Effector memory CD4-positive, alpha-beta T cell (primary cell): ENCODE measurements around the gene MMP15.

Experiments used
- DNase-seq, 3 donors: peaks; one replicate each; pipeline ENCODE4 v3.0.0-alpha.2; 2020
- H3K27ac ChIP-seq: 2 replicates; pipeline ENCODE4 v1.7.0; 2013; ENCODE audit warnings: mild to moderate bottlenecking, low read length, moderate library complexity; ENCODE audit not compliant: insufficient read depth, poor library complexity, severe bottlenecking
- H3K27me3 ChIP-seq: replicated peaks from 2 replicates; pipeline ENCODE4 v1.7.0; 2013; ENCODE audit warnings: mild to moderate bottlenecking, low read length; ENCODE audit not compliant: insufficient read depth, control insufficient read depth, poor library complexity, severe bottlenecking
- H3K36me3 ChIP-seq: 2 replicates; pipeline ENCODE4 v1.7.0; 2013; ENCODE audit warnings: mild to moderate bottlenecking, low read length, moderate library complexity; ENCODE audit not compliant: control insufficient read depth, insufficient read depth
- H3K4me1 ChIP-seq: 2 replicates; pipeline ENCODE4 v1.7.0; 2013; ENCODE audit warnings: low read length, mild to moderate bottlenecking; ENCODE audit not compliant: control insufficient read depth, insufficient read depth, poor library complexity, severe bottlenecking
- H3K4me3 ChIP-seq: 2 replicates; pipeline ENCODE4 v1.7.0; 2013; ENCODE audit warnings: low read length, low read depth, mild to moderate bottlenecking; ENCODE audit not compliant: insufficient read depth, poor library complexity, severe bottlenecking
- H3K9me3 ChIP-seq: 2 replicates; pipeline ENCODE4 v1.7.0; 2013; ENCODE audit warnings: mild to moderate bottlenecking, low read length, moderate library complexity; ENCODE audit not compliant: control insufficient read depth

MMP15 gene

GRCh38 chr16:57996406-57997175 lies 29.0 kb upstream of the MMP15 start:
- no peaks in the 10 kb centered on the region for H3K9me3 ChIP-seq
- H3K36me3 ChIP-seq, result peaks cover 34% of the 10 kb centered on the region
- DNase-seq, result no peak
- H3K27ac ChIP-seq, result no peak overlapping the region
- H3K4me1 ChIP-seq, result peaks cover 71% of the 10 kb centered on the region
- H3K27me3 ChIP-seq, result no peaks in the 10 kb centered on the region
- no peak overlapping the region for H3K4me3 ChIP-seq

- no peaks in the 10 kb centered on the region for H3K27me3 ChIP-seq
- peaks cover 34% of the 10 kb centered on the region for H3K36me3 ChIP-seq
- peaks cover 74% of the 10 kb centered on the region for H3K4me1 ChIP-seq
- no peak overlapping the region for H3K4me3 ChIP-seq
- no peak for DNase-seq
- no peak overlapping the region for H3K27ac ChIP-seq
- H3K9me3 ChIP-seq, result no peaks in the 10 kb centered on the region
Measured at GRCh38 chr16:57997176-57997527, 28.4 kb upstream of the MMP15 start.

- Histone ChIP-seq H3K4me3 (peak overlapping the region; percentile 33), H3K4me1 (peaks cover 74% of the 10 kb centered on the region), H3K27ac (peak overlapping the region; percentile 58), H3K27me3 (no peaks in the 10 kb centered on the region), H3K36me3 (peaks cover 34% of the 10 kb centered on the region), H3K9me3 (no peaks in the 10 kb centered on the region)
- DNase-seq, result no peak
Measured at GRCh38 chr16:57997528-57998265, 27.9 kb upstream of the MMP15 start.

- no peaks in the 10 kb centered on the region for H3K9me3 ChIP-seq
- no peaks in the 10 kb centered on the region for H3K27me3 ChIP-seq
- H3K4me3 ChIP-seq, result peak overlapping the region; percentile 33
- H3K4me1 ChIP-seq, result peaks cover 70% of the 10 kb centered on the region
- peak; percentile 45 to 59 (median 53) for DNase-seq
- peak overlapping the region; percentile 58 for H3K27ac ChIP-seq
- H3K36me3 ChIP-seq, result peaks cover 28% of the 10 kb centered on the region
Measured at GRCh38 chr16:57998486-57998885, 27.1 kb upstream of the MMP15 start.

- Histone ChIP-seq H3K9me3 (no peaks in the 10 kb centered on the region), H3K4me3 (no peak overlapping the region), H3K27me3 (no peaks in the 10 kb centered on the region), H3K36me3 (peaks cover 28% of the 10 kb centered on the region), H3K4me1 (peaks cover 70% of the 10 kb centered on the region), H3K27ac (peak overlapping the region; percentile 58)
- no peak for DNase-seq
Measured at GRCh38 chr16:57998992-57999365, 26.6 kb upstream of the MMP15 start.

- peaks cover 65% of the 10 kb centered on the region for H3K4me1 ChIP-seq
- no peaks in the 10 kb centered on the region for H3K27me3 ChIP-seq
- peak overlapping the region; percentile 70 for H3K27ac ChIP-seq
- peak overlapping the region; percentile 81 for H3K4me3 ChIP-seq
- H3K36me3 ChIP-seq, result peaks cover 32% of the 10 kb centered on the region
- DNase-seq, result peak in 1 of 3 donors; percentile 17
- no peaks in the 10 kb centered on the region for H3K9me3 ChIP-seq
Measured at GRCh38 chr16:57999366-57999970, 26.1 kb upstream of the MMP15 start.

GRCh38 chr16:57999971-58000705 lies 25.4 kb upstream of the MMP15 start, which contains the start of gene ZNF319:
Gene ZNF319, minus strand, starts transcription at chr16:58000672. Its CDS starts 2,407 bp downstream, at chr16:57998265.
- peak within 1 kb of the TSS; percentile 70 for H3K27ac ChIP-seq
- no peaks in the 10 kb centered on the region for H3K27me3 ChIP-seq
- peak within 1 kb of the TSS; percentile 81 for H3K4me3 ChIP-seq
- peak in 1 of 3 donors; percentile 15 for DNase-seq
- peaks cover 58% of the 10 kb centered on the region for H3K4me1 ChIP-seq
- H3K9me3 ChIP-seq, result no peaks in the 10 kb centered on the region
- H3K36me3 ChIP-seq, result peaks cover 28% of the 10 kb centered on the region

- Histone ChIP-seq H3K27me3 (no peaks in the 10 kb centered on the region), H3K4me3 (peak within 1 kb of the TSS; percentile 81), H3K4me1 (peaks cover 50% of the 10 kb centered on the region), H3K27ac (peak within 1 kb of the TSS; percentile 70), H3K9me3 (no peaks in the 10 kb centered on the region), H3K36me3 (peaks cover 19% of the 10 kb centered on the region)
- peak; percentile 75 to 76 (median 75) for DNase-seq
Measured at GRCh38 chr16:58000706-58001676, 24.6 kb upstream of the MMP15 start, which contains the start of gene USB1. Gene USB1, plus strand, starts transcription at chr16:58001407. Its CDS starts 77 bp downstream, at chr16:58001484.
